Stimulated activated CD4-positive, alpha-beta T cell treated with anti-CD3 and anti-CD28 coated beads, Interleukin-4, amount 100 ng/mL, for 4 hours (primary cell): ENCODE results near the gene GSTP1.
"Not testable (repeated sequence)": the region's sequence is repeated elsewhere in the genome, so short reads cannot be mapped to it uniquely, and the experiment has no call there.

ENCODE experiments used
- DNase-seq, 2 experiments: peaks; one replicate each; pipeline ENCODE4 v3.0.0-alpha.2; 2020

Gene GSTP1

GRCh38 chr11:67599149-67599548, 15.5 kb downstream of the GSTP1 start:
- DNase-seq: no peak

- DNase-seq: no peak
These were observed 16.9 kb downstream of the GSTP1 start for GRCh38 chr11:67600324-67601029.

- no peak for DNase-seq
These were observed 17.5 kb downstream of the GSTP1 start for GRCh38 chr11:67601098-67601497.

GRCh38 chr11:67604119-67604518, 20.5 kb downstream of the GSTP1 start:
- DNase-seq: not testable (repeated sequence)

- no peak for DNase-seq
These were observed 21.2 kb downstream of the GSTP1 start for GRCh38 chr11:67604815-67605214.

GRCh38 chr11:67605231-67606011, 21.8 kb downstream of the GSTP1 start:
- no peak for DNase-seq

- no peak for DNase-seq
These were observed 22.5 kb downstream of the GSTP1 start for GRCh38 chr11:67606093-67606491.

GRCh38 chr11:67606492-67607295, 23.1 kb downstream of the GSTP1 start, which contains the start of gene NDUFV1:
Gene NDUFV1, plus strand, starts transcription at chr11:67606936. Its CDS starts 69 bp downstream, at chr11:67607005.
- peak; percentile 95 to 97 for DNase-seq

- DNase-seq: no peak
These were observed 23.9 kb downstream of the GSTP1 start for GRCh38 chr11:67607507-67607906.

- DNase-seq: no peak
These were observed 24.9 kb downstream of the GSTP1 start for GRCh38 chr11:67608486-67608885.

- DNase-seq: no peak
These were observed 25.7 kb downstream of the GSTP1 start for GRCh38 chr11:67609316-67609715.

- DNase-seq: no peak
These were observed 26.8 kb downstream of the GSTP1 start for GRCh38 chr11:67610302-67610868.

GRCh38 chr11:67611165-67611564, 27.6 kb downstream of the GSTP1 start:
- no peak for DNase-seq

- no peak for DNase-seq
These were observed 28.3 kb downstream of the GSTP1 start for GRCh38 chr11:67611704-67612587.

GRCh38 chr11:67612751-67613150, 29.1 kb downstream of the GSTP1 start:
- DNase-seq: no peak

GRCh38 chr11:67613313-67613959, 29.8 kb downstream of the GSTP1 start:
- DNase-seq: no peak

GRCh38 chr11:67613960-67614715, 30.5 kb downstream of the GSTP1 start:
- DNase-seq: peak; percentile 67 to 85

- DNase-seq: peak; percentile 26 to 58
These were observed 31.4 kb downstream of the GSTP1 start for GRCh38 chr11:67614730-67615714.

- no peak for DNase-seq
These were observed 32.3 kb downstream of the GSTP1 start for GRCh38 chr11:67615728-67616430.
